Measurements from ENCODE around the gene ABCC2.

The ABCC2 gene

DNA sequence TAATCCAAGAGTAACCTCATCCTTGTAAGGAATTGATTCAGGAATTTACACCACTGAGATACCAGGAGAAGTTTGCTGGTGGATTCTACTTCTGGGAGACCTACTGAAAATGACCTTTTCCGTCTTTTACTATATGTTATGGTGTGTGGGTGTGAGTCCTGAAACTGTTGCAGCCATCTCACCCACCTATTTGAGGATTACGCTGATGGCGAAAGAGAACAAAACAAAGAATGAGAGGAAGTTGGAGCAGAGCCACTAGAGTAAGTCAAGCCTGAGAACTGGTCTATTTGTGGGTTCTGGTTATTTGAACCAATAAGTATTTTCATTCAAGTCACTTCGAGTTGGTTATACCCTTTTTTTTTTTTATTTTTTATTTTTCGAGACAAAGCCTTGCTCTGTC, 12.7 kb upstream of the ABCC2 start:
- no peak overlapping the region for H3K9ac ChIP-seq (ENCODE audit: low read length)
- no peaks in the 10 kb centered on the region for H3F3A ChIP-seq (ENCODE audit: insufficient read depth, low read length)
- no peaks in the 10 kb centered on the region for H3K4me1 ChIP-seq (ENCODE audit: low read length)
- H3K9me3 ChIP-seq (replicated peaks; ENCODE audit: insufficient read depth, low read length) = no peaks in the 10 kb centered on the region
- no peaks in the 10 kb centered on the region for H4K20me1 ChIP-seq (ENCODE audit: insufficient read depth, low read length)
- TF ChIP-seq EZH2phosphoT487 (IDR thresholded peaks at IDR 0.05; ENCODE audit: low read length) = no peak
- TF ChIP-seq, protein P1, sequence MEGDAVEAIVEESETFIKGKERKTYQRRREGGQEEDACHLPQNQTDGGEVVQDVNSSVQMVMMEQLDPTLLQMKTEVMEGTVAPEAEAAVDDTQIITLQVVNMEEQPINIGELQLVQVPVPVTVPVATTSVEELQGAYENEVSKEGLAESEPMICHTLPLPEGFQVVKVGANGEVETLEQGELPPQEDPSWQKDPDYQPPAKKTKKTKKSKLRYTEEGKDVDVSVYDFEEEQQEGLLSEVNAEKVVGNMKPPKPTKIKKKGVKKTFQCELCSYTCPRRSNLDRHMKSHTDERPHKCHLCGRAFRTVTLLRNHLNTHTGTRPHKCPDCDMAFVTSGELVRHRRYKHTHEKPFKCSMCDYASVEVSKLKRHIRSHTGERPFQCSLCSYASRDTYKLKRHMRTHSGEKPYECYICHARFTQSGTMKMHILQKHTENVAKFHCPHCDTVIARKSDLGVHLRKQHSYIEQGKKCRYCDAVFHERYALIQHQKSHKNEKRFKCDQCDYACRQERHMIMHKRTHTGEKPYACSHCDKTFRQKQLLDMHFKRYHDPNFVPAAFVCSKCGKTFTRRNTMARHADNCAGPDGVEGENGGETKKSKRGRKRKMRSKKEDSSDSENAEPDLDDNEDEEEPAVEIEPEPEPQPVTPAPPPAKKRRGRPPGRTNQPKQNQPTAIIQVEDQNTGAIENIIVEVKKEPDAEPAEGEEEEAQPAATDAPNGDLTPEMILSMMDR (IDR thresholded peaks at IDR 0.05; ENCODE audit: low read length) = no peak
- no peak for TF ChIP-seq EZH2 (optimal IDR thresholded peaks at IDR 0.05; ENCODE audit: low read depth, low read length)
- H3K79me2 ChIP-seq (ENCODE audit: low read length) = no peaks in the 10 kb centered on the region
- H3K4me3 ChIP-seq (ENCODE audit: low read length) = no peak overlapping the region
- H2AFZ ChIP-seq (ENCODE audit: low read length) = no peak overlapping the region
- DNase-seq = no peak
- no peak overlapping the region for H3K27ac ChIP-seq (ENCODE audit: low read length)
- no peaks in the 10 kb centered on the region for H3K9me2 ChIP-seq (replicated peaks; ENCODE audit: insufficient read depth, low read length)
- no peaks in the 10 kb centered on the region for H3K27me3 ChIP-seq (replicated peaks; ENCODE audit: insufficient read depth, low read length)
- H3K36me3 ChIP-seq (replicated peaks; ENCODE audit: insufficient read depth, low read length) = no peaks in the 10 kb centered on the region
- H3K4me2 ChIP-seq (ENCODE audit: low read depth, low read length) = no peak overlapping the region

DNA sequence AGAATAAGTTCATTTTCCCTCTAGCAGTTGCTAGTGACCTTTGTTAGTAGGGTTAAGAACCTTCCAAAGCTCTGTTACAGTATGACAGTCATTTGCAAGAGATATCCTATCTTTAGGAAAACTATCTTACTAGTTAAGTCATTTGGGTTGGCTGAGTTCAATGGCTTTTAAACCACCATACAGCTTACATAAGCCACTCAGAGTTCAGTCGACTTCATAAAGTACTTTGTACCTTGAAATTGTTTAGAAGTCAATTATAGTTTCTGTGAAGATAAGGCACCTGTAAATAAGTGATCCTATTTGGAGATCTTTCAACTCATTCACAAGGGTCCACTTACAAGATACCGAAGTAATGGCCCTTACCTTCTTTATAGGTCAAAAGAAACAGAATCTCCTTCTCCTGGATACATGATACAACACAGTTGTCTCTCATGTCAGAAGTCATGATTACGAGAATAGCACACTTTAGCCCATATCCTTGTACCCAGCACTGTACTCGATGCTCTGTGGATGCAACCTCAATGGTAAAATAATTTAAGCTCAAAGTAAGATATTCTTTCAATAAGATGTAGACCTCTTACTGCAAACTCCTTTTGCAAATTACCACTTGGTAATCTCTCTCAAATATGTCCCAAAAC, 11.9 kb upstream of the ABCC2 start:
- no peak overlapping the region for H3K9ac ChIP-seq (ENCODE audit: low read length)
- H3K36me3 ChIP-seq (replicated peaks; ENCODE audit: insufficient read depth, low read length) = no peaks in the 10 kb centered on the region
- no peak overlapping the region for H2AFZ ChIP-seq (ENCODE audit: low read length)
- TF ChIP-seq EZH2phosphoT487 (IDR thresholded peaks at IDR 0.05; ENCODE audit: low read length) (no peak), EZH2 (optimal IDR thresholded peaks at IDR 0.05; ENCODE audit: low read depth, low read length) (no peak)
- TF ChIP-seq, protein P1 (IDR thresholded peaks at IDR 0.05; ENCODE audit: low read length) = no peak
- H3K79me2 ChIP-seq (ENCODE audit: low read length) = no peaks in the 10 kb centered on the region
- no peaks in the 10 kb centered on the region for H3K9me3 ChIP-seq (replicated peaks; ENCODE audit: insufficient read depth, low read length)
- H4K20me1 ChIP-seq (ENCODE audit: insufficient read depth, low read length) = no peaks in the 10 kb centered on the region
- H3K9me2 ChIP-seq (replicated peaks; ENCODE audit: insufficient read depth, low read length) = no peaks in the 10 kb centered on the region
- H3K4me1 ChIP-seq (ENCODE audit: low read length) = no peaks in the 10 kb centered on the region
- H3K4me3 ChIP-seq (ENCODE audit: low read length) = no peak overlapping the region
- H3K4me2 ChIP-seq (ENCODE audit: low read depth, low read length) = no peak overlapping the region
- DNase-seq = no peak
- H3K27me3 ChIP-seq (replicated peaks; ENCODE audit: insufficient read depth, low read length) = no peaks in the 10 kb centered on the region
- no peaks in the 10 kb centered on the region for H3F3A ChIP-seq (ENCODE audit: insufficient read depth, low read length)
- no peak overlapping the region for H3K27ac ChIP-seq (ENCODE audit: low read length)

DNA sequence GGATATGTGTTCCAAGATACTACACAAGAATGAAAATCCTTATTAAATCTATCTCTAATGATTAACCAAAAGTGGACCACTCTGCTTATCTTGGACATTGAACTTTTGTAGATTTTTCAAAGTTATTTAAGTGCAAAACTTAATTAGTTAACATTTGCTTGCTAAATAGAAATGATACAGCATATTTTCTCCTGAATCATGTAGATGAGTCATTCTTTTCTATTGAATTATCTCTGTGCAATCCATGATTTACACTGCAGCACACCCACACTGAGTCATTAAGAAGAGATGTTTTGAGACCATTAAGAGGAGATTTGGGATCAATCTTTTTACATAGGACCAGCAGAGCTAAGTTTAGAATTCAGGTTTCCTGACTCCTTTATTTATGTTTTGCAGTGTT, 6.6 kb upstream of the ABCC2 start:
- no peaks in the 10 kb centered on the region for H3K36me3 ChIP-seq (replicated peaks; ENCODE audit: insufficient read depth, low read length)
- H3K79me2 ChIP-seq (ENCODE audit: low read length) = no peaks in the 10 kb centered on the region
- no peaks in the 10 kb centered on the region for H3K9me3 ChIP-seq (replicated peaks; ENCODE audit: insufficient read depth, low read length)
- no peak overlapping the region for H3K4me2 ChIP-seq (ENCODE audit: low read depth, low read length)
- no peaks in the 10 kb centered on the region for H3K9me2 ChIP-seq (replicated peaks; ENCODE audit: insufficient read depth, low read length)
- H2AFZ ChIP-seq (ENCODE audit: low read length) = no peak overlapping the region
- H4K20me1 ChIP-seq (ENCODE audit: insufficient read depth, low read length) = no peaks in the 10 kb centered on the region
- H3F3A ChIP-seq (ENCODE audit: insufficient read depth, low read length) = no peaks in the 10 kb centered on the region
- H3K4me3 ChIP-seq (ENCODE audit: low read length) = no peak overlapping the region
- no peak overlapping the region for H3K27ac ChIP-seq (ENCODE audit: low read length)
- DNase-seq = no peak
- TF ChIP-seq, protein P1 (IDR thresholded peaks at IDR 0.05; ENCODE audit: low read length) = no peak
- TF ChIP-seq EZH2 (optimal IDR thresholded peaks at IDR 0.05; ENCODE audit: low read depth, low read length) (no peak), EZH2phosphoT487 (IDR thresholded peaks at IDR 0.05; ENCODE audit: low read length) (no peak)
- H3K4me1 ChIP-seq (ENCODE audit: low read length) = no peaks in the 10 kb centered on the region
- H3K27me3 ChIP-seq (replicated peaks; ENCODE audit: insufficient read depth, low read length) = no peaks in the 10 kb centered on the region
- no peak overlapping the region for H3K9ac ChIP-seq (ENCODE audit: low read length)

Data from MM.1S (cell line).